ENCODE measurements around the gene TRMT44.

DNA sequence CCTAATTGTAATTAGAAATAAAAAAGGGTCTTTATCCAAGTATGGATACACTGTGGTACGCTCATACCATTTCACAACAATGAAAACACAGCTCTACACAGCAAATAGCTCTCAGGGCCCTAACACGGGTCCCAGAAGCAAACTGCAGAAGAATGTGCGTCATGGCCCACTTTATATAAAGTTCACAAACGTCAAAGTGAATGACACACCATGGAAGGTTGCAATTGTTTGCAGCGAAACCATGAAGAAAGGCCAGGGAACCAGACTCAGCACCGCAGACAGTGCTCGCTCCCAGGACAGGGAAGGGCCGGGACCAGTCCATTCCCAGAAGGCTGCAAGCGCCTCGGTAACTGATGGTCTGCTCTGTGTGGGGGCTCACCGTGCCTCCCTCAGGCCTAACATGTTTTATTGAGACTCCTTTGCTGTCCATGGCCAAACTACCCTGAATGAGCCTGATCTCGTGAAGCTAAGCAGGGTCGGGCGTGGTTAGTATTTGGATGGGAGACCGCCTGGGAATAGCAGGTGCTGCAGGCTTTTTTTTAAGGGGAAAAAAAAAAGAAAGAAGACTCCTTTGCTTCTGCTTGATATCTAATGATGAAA lies 47.9 kb upstream of the TRMT44 start:
- TF ChIP-seq, protein P1, sequence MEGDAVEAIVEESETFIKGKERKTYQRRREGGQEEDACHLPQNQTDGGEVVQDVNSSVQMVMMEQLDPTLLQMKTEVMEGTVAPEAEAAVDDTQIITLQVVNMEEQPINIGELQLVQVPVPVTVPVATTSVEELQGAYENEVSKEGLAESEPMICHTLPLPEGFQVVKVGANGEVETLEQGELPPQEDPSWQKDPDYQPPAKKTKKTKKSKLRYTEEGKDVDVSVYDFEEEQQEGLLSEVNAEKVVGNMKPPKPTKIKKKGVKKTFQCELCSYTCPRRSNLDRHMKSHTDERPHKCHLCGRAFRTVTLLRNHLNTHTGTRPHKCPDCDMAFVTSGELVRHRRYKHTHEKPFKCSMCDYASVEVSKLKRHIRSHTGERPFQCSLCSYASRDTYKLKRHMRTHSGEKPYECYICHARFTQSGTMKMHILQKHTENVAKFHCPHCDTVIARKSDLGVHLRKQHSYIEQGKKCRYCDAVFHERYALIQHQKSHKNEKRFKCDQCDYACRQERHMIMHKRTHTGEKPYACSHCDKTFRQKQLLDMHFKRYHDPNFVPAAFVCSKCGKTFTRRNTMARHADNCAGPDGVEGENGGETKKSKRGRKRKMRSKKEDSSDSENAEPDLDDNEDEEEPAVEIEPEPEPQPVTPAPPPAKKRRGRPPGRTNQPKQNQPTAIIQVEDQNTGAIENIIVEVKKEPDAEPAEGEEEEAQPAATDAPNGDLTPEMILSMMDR (conservative IDR thresholded peaks at IDR 0.05; ENCODE audit: low read depth, low read length) = no peak
- no peak for TF ChIP-seq EZH2 (IDR thresholded peaks at IDR 0.05; ENCODE audit: borderline replicate concordance, low read depth, low read length, poor library complexity, severe bottlenecking)

Measured in A673 (cell line).